ENCODE data around the gene RRAS2.

GRCh38 chr11:14350716-14351238, 8.2 kb downstream of the RRAS2 start:
- TF ChIP-seq MAX (IDR thresholded peaks at IDR 0.05; ENCODE audit: low read depth) (no peak), TAF1 (IDR thresholded peaks at IDR 0.05; ENCODE audit: borderline replicate concordance, low read depth, low read length) (no peak)

All from SK-N-SH (cell line).